Activated T-helper 2 cell treated with anti-CD3 and anti-CD28 coated beads, Interferon-gamma antibody, Interleukin-2, Interleukin-4, amounts not matched to agents 10 μg/mL and 5 μg/mL and 100 μg/mL, durations not matched to agents 14 hours and 24 hours and 36 hours (primary cell): ENCODE measurements around the gene GIPC1. TPM values are rescaled to one million over a fixed set of nuclear protein-coding genes. Genes with fewer than 3 reads are reported as not detected.

Source experiments
- DNase-seq: peaks from one replicate; pipeline ENCODE4 v3.0.0; 2021; ENCODE audit warnings: low spot score
- H3K27ac Mint-ChIP-seq: one replicate; pipeline ENCODE4 v1.8.0; 2021; ENCODE audit warnings: mixed read lengths
- H3K27me3 Mint-ChIP-seq: one replicate; pipeline ENCODE4 v1.8.0; 2021; ENCODE audit warnings: low read depth, mixed read lengths
- H3K36me3 Mint-ChIP-seq: one replicate; pipeline ENCODE4 v1.8.0; 2021; ENCODE audit warnings: low read depth, mixed read lengths
- H3K4me1 Mint-ChIP-seq: one replicate; pipeline ENCODE4 v1.8.0; 2021; ENCODE audit warnings: low read depth, mixed read lengths
- H3K4me3 Mint-ChIP-seq: one replicate; pipeline ENCODE4 v1.8.0; 2021; ENCODE audit warnings: low read depth, mild to moderate bottlenecking, moderate library complexity, mixed read lengths
- H3K9me3 Mint-ChIP-seq: one replicate; pipeline ENCODE4 v1.8.0; 2021; ENCODE audit warnings: mixed read lengths
- intact Hi-C: fragments of 100-400 bp; cut with micrococcal nuclease; formaldehyde crosslinking; loops from one replicate; pipeline ENCODE4 v1.15.1; 2023
- total RNA-seq: library from RNA; stranded (reverse); gene quantifications from 2 replicates; pipeline ENCODE4 v1.2.3, GENCODE V29; 2022

The GIPC1 gene
- total RNA-seq, 1 donor from 2014 or later: 39.2 TPM

DNA sequence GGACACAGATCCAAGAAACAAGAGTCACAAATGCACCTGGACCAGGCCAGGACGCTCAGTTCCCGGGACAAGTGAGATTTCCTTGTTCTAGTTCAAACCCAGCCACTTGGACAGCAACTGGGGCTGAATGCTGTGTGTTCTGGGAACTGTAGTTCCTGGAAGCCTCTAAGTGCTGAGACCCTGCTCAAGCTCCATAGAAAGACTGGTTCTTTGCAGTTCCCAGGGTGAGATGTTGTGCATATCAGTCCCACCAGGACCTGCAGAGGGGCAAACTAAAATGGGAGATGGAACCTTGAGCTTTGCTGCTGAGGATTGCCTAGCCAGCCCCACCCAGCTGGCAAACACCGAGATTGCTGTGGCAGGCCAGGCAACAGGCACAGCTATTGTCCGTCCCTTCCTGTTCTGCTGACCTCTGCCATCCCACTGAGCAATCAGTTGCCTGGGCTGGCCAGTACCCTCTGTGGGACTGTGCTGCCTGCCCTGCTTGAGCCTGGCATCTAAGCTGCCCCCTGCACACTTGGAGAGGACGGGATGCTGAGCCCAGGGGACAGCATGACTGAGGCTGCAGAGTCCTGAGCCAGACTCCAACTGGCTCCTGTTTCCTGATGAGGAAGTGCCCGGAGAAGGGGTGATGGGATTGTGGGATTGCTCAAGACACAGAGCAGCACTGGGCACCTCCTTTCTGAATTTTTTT lies 1.4 kb upstream of the GIPC1 start:
- H3K36me3 Mint-ChIP-seq: no peaks in the 10 kb centered on the region
- no peaks in the 10 kb centered on the region for H3K27me3 Mint-ChIP-seq
- no peaks in the 10 kb centered on the region for H3K9me3 Mint-ChIP-seq
- H3K27ac Mint-ChIP-seq: no peak overlapping the region
- peaks cover 12% of the 10 kb centered on the region for H3K4me1 Mint-ChIP-seq
- intact Hi-C loops: no loop called here
- DNase-seq: no peak
- H3K4me3 Mint-ChIP-seq: peak overlapping the region; percentile 75

DNA sequence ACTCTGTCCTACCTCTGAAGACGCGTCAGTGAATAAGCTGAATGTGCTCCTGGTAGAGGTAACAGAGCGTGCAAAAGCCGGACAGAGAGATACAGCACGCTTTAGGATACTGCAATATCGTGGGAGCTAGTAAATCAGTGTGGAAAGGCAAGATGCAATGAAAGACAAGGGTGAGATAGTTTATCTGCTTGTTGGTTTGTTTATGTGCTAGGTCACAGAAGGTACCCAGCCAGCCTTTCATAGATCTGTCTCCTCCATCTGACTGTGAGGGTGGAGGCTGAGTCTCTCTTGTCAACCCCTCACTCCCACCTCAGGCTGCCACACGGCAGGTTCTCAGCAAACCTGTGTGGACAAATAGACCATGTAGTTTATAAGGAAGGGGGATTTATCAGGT lies 904 bp upstream of the GIPC1 start:
- no peaks in the 10 kb centered on the region for H3K9me3 Mint-ChIP-seq
- no peak for DNase-seq
- H3K36me3 Mint-ChIP-seq: no peaks in the 10 kb centered on the region
- no peaks in the 10 kb centered on the region for H3K27me3 Mint-ChIP-seq
- intact Hi-C loops: no loop called here
- H3K4me3 Mint-ChIP-seq: peak overlapping the region; percentile 75
- H3K27ac Mint-ChIP-seq: peak overlapping the region; percentile 30
- peaks cover 12% of the 10 kb centered on the region for H3K4me1 Mint-ChIP-seq

DNA sequence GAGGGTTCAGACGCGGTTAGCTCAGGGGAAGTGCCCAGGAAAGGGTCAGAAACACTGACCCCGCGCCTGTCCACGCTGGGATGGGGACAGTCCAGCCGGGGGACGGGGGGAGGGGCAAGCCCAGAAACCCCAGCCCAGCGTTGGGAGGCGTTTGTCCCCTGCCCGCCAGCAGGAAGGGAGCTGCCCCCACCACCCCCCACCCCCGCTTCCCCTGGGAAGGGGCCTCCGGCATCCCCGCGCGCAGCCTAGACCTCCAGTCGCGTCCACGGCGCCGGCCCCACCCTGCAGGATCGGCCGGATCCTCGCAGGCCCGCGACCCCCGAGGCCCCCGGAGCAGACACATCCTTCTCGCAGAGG lies 277 bp downstream of the GIPC1 start:
- Mint-ChIP-seq H3K4me3 (peak overlapping the region; percentile 77), H3K9me3 (no peaks in the 10 kb centered on the region), H3K4me1 (peaks cover 12% of the 10 kb centered on the region), H3K27me3 (no peaks in the 10 kb centered on the region), H3K27ac (no peak overlapping the region), H3K36me3 (peaks cover 7% of the 10 kb centered on the region)
- DNase-seq: no peak
- intact Hi-C loops: no loop called here

DNA sequence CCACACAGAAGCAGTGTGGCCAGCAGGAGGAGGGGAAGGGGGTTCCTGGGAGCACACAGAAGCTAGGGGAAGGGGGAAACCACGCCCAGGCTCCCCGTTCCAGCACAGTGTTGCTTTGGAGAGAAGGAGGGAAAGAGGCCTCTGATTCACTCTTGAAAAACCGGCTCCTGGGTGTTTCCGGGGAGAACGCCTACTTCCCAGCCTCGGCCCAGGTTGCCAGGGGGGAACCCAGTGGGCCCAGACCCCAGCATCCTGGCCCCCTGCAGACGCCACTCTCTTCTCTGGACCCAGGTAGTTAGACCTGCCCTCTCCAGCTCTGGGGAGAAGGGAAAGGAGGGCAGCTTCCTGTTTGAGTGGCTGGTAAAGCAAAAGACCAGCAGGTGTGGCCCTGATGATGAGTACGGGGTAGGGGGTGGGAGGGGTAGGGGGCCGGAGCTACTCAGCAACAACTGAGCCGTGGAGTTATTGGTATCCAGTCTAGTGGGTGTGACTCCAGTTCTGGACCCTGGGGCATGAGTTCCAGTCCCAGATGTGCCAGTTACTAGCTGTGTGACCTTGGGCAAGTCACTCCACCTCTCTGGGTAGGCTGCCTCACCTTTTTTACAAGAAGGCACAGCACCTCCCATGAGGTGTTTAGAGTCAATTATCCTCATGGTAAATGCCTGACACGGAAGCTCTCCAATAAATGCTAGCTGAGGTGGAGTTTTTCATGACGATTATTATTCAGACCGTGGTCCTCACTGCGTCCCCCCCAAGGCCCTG lies 836 bp downstream of the GIPC1 start:
- Mint-ChIP-seq H3K27me3 (no peaks in the 10 kb centered on the region), H3K36me3 (peaks cover 7% of the 10 kb centered on the region), H3K4me1 (peaks cover 12% of the 10 kb centered on the region), H3K9me3 (no peaks in the 10 kb centered on the region), H3K4me3 (peak overlapping the region; percentile 77), H3K27ac (no peak overlapping the region)
- no peak for DNase-seq
- intact Hi-C loops: no loop called here

DNA sequence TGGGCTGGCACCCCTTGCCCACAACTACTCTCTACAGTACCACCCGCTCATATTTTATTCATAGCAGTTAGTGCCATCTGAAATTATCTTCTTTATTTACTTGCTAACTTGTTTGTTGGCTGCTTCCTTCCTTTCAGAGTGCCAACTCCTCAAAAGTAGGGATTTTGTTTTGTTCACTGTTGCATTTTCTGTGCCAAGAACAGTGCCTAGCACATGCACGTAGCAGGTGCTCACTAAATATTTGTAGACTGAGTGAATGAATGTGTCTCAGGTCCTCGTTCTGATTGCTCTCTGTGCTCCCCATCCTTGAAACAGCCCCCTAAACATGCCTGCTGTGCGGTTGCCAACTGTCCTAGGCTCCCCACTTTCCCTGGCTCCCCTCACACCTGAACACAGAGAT lies 1.5 kb downstream of the GIPC1 start:
- DNase-seq: no peak
- Mint-ChIP-seq H3K27me3 (no peaks in the 10 kb centered on the region), H3K36me3 (peaks cover 7% of the 10 kb centered on the region), H3K4me3 (peak overlapping the region; percentile 37), H3K4me1 (peaks cover 12% of the 10 kb centered on the region), H3K9me3 (no peaks in the 10 kb centered on the region), H3K27ac (no peak overlapping the region)
- intact Hi-C loops: no loop called here

DNA sequence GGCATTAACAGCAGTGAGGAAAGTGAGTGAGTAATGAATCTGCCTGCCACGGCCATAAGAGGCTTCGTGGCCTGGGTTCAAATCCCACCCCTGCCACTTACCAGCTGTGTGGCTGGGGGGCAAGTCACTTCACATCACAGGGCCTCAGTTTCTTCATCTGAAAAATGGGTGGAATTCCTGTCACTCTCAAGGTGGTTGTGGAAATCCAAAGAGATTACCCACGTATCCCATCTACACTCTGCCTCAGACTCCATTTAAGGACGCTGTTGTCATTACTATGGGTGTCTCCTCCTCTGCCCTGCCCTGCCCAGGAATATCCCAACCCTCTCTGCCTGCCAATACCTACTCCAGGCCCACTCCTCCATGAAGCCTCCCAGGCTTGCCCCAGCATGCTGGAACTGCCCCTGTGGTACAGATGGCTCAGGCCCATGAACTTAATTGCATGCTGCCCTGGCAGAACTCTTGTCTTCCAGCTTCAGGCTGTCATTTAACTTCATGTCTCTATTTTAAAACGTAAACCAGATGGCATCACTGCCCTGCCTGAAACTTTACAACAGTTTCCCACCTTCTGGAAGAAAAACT lies 3.1 kb downstream of the GIPC1 start:
- Mint-ChIP-seq H3K27me3 (no peaks in the 10 kb centered on the region), H3K36me3 (peaks cover 9% of the 10 kb centered on the region), H3K4me1 (peaks cover 12% of the 10 kb centered on the region), H3K4me3 (no peak overlapping the region), H3K27ac (no peak overlapping the region), H3K9me3 (no peaks in the 10 kb centered on the region)
- intact Hi-C loops: no loop called here
- DNase-seq: no peak

DNA sequence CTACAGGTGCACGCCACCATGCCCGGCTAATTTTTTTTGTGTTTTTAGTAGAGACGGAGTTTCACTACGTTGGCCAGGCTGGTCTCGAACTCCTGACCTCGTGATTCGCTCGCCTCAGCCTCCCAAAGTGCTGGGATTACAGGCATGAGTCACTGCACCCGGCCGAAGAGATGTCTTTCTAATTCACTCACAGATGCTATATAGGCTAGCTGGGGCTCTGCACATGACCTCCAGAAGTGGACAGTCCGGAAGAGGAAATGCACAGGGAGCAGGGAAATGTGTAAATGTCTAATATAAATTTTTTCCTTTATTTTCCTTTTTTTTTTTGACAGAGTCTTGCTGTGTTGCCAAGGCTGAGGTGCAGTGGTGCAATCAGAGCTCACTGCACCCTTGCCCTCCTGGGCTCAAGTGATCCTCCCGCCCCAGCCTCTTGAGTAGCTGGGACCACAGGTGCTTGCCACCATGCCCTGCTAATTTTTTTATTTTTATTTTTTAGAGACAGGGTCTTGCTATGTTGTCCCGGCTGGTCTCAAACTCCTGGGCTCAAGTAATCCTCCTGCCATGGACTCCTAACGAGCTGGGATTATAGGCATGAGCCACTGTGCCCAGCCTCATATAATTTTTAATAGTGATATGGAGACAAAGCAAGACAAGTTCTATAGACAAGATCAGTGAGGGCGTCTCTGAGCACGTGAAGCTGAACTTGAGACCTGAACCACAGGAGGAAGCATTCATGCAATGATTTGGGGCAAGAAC lies 8.4 kb downstream of the GIPC1 start:
- H3K4me1 Mint-ChIP-seq: peaks cover 5% of the 10 kb centered on the region
- intact Hi-C loops: loop anchor here (2.0 to 10.0 kb wide), 2 partner anchors 55 to 283 kb away; partner anchors contain the start of genes ADGRL1 and PKN1
- no peak overlapping the region for H3K27ac Mint-ChIP-seq
- no peak overlapping the region for H3K4me3 Mint-ChIP-seq
- H3K27me3 Mint-ChIP-seq: no peaks in the 10 kb centered on the region
- H3K9me3 Mint-ChIP-seq: no peaks in the 10 kb centered on the region
- H3K36me3 Mint-ChIP-seq: peaks cover 15% of the 10 kb centered on the region
- no peak for DNase-seq

DNA sequence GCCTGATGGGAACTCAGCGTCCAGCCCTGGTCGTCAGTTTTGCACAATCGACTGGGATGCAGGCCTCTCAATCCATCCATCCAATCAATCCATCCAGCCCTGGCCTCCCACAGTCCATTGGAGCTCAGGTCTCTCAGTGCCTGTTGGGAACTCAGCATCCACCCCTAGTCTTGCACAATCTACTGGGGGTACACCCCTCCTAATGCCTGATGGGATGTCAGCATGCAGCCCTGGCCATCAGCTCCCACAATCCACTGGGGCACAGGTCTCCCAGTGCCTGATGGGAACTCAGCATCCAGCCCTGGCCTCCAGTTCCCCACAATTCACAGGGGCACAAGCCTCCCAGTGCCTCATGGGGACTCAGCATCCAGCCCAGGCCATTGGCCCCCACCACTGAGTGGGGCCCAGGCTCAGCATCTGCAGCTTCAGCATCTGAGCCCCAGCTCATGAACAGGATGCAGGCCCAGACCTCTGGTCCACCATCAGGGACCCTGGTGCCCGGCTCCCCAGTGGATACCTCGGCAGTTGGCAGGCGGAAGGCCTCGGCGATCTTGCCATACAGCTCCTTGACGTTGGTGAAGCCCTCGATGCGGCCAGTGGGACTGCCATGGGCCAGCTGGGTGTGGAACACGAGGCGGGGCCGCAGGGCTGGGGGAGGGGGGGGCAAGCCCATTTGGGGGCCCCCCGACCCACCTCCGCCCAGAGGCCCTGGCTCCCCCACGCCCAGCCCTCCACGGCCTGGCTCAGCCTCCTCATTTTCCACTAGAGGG lies 13.6 kb downstream of the GIPC1 start:
- H3K27me3 Mint-ChIP-seq: no peaks in the 10 kb centered on the region
- intact Hi-C loops: loop anchor here (10.0 kb wide), 1 partner anchor 278 kb away; the partner anchor contains the start of gene ADGRL1
- H3K4me3 Mint-ChIP-seq: no peak overlapping the region
- H3K27ac Mint-ChIP-seq: no peak overlapping the region
- H3K36me3 Mint-ChIP-seq: peaks cover 5% of the 10 kb centered on the region
- H3K9me3 Mint-ChIP-seq: no peaks in the 10 kb centered on the region
- H3K4me1 Mint-ChIP-seq: peaks cover 5% of the 10 kb centered on the region
- DNase-seq: no peak

DNA sequence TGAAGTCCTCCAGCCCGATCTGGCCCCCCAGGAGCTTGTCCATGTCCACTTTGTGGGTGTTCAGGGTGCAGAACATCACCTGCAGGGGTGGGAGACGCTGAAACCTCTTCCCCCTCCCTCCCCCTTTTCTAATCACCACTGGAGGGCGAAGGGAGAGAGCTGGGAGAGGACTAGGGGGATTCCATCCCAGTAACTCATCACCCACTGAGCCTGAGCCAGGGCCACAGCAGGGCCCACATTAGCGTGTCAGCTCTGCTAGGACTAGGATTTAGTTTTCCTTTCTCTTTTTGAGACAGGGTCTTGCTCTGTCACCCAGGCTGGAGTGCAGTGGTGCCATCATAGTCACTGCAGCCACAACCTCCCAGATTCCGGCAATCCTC lies 15.2 kb downstream of the GIPC1 start:
- intact Hi-C loops: loop anchor here (10.0 kb wide), 1 partner anchor 276 kb away; the partner anchor contains the start of gene ADGRL1
- no peaks in the 10 kb centered on the region for H3K27me3 Mint-ChIP-seq
- no peak overlapping the region for H3K4me3 Mint-ChIP-seq
- peaks cover 5% of the 10 kb centered on the region for H3K4me1 Mint-ChIP-seq
- peaks cover 2% of the 10 kb centered on the region for H3K36me3 Mint-ChIP-seq
- no peaks in the 10 kb centered on the region for H3K9me3 Mint-ChIP-seq
- no peak for DNase-seq
- no peak overlapping the region for H3K27ac Mint-ChIP-seq

DNA sequence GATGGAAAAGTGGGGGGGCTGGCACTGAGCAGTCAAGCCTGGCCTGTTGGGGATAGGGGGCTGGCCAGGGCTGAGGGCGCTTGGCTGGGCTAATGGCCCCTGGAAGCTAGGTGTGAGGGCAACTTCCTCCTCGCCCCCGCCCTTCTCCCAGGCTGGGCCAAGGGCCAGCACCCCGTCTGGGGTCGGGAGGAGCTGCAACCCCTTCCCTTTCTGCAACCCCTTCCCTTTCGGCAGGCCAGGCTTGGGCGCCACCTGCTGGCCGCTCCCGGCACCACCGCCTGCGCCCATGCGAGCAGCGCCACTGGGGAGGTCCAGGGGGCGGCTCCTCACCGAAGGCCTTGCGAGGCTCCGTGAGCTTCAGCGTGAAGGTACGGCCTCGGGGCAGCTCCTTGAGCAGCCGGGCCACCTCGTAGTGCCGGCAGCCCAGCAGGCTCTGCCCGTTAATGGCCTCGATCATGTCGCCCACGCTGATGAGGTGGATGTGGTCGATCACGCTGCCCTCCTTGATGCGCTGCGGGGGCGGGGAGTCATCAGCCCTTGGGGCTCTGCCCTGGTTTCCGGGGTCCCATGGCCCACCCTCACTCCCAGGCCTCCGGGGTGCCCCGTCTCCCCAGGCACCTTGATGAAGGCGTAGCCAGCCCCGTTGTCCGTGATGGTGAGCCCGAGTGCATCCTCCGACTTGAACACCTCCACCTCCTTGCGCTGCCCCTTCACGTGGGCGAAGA lies 15.8 kb downstream of the GIPC1 start:
- Mint-ChIP-seq H3K4me1 (peaks cover 9% of the 10 kb centered on the region), H3K36me3 (peaks cover 2% of the 10 kb centered on the region), H3K4me3 (no peak overlapping the region), H3K27me3 (no peaks in the 10 kb centered on the region), H3K27ac (no peak overlapping the region), H3K9me3 (no peaks in the 10 kb centered on the region)
- intact Hi-C loops: loop anchor here (10.0 kb wide), 1 partner anchor 275 kb away; the partner anchor contains the start of gene ADGRL1
- DNase-seq: peak; percentile 66

DNA sequence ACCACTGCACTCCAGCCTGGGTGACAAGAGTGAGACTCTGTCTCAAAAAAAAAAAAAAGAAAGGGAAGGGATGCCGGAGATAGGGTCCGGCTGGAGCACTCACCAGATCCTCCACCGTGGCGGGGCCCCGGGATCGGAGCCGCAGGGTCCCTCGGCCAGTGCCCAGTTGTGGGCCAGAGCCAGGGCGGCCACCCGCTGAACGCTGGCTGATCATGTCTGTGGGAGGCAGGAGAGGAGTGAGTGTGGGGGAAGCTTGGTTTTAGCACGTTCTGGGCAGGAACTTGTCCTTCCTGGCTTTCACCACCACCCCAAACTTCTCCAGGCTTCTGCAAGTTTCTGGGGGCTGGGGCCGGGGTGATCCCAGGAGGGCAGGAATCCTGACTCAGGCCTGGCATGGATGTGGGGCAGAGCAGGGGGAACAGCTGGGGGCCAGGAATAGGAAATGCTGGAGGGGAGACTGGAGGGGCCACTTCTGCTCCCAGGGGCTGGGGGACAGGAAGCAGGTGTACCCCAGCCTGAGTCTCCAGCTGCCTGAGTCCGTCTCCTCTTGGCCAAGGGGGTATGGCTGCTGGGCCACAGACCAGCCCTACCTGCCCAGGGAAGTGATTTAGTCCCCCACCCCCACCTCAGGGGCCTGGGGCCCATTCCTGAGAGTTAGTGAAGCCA lies 16.5 kb downstream of the GIPC1 start:
- DNase-seq: no peak
- peaks cover 5% of the 10 kb centered on the region for H3K27me3 Mint-ChIP-seq
- H3K36me3 Mint-ChIP-seq: peaks cover 2% of the 10 kb centered on the region
- intact Hi-C loops: no loop called here
- no peak overlapping the region for H3K4me3 Mint-ChIP-seq
- H3K4me1 Mint-ChIP-seq: peaks cover 12% of the 10 kb centered on the region
- H3K27ac Mint-ChIP-seq: no peak overlapping the region
- no peaks in the 10 kb centered on the region for H3K9me3 Mint-ChIP-seq
